ENCODE results near the gene FKBP1B.

The FKBP1B gene

DNA sequence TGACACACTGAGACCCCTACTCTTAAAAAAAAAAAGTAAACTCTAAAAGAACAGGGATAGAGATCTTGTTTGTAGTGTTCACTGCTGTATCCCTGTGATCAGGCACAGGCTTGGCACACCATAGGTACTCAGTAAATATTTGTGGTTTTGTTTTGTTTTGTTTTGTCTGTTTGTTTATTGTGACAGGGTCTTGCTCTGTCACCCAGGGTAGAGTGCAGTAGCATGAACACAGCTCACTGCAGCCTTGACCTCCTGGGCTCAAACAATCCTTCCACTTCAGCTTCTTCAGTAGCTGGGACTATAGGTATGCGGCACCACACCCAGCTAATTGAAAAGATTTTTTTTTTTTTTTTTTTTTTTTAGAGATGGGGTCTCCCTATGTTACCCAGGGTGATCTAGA, 3.4 kb downstream of the FKBP1B start:
- DNase-seq (ENCODE audit: low read depth), result no peak
- TF ChIP-seq, protein P1, sequence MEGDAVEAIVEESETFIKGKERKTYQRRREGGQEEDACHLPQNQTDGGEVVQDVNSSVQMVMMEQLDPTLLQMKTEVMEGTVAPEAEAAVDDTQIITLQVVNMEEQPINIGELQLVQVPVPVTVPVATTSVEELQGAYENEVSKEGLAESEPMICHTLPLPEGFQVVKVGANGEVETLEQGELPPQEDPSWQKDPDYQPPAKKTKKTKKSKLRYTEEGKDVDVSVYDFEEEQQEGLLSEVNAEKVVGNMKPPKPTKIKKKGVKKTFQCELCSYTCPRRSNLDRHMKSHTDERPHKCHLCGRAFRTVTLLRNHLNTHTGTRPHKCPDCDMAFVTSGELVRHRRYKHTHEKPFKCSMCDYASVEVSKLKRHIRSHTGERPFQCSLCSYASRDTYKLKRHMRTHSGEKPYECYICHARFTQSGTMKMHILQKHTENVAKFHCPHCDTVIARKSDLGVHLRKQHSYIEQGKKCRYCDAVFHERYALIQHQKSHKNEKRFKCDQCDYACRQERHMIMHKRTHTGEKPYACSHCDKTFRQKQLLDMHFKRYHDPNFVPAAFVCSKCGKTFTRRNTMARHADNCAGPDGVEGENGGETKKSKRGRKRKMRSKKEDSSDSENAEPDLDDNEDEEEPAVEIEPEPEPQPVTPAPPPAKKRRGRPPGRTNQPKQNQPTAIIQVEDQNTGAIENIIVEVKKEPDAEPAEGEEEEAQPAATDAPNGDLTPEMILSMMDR (conservative IDR thresholded peaks at IDR 0.05; ENCODE audit: low read length), result no peak
- H3K4me3 ChIP-seq (ENCODE audit: low read length), result no peak overlapping the region

DNA sequence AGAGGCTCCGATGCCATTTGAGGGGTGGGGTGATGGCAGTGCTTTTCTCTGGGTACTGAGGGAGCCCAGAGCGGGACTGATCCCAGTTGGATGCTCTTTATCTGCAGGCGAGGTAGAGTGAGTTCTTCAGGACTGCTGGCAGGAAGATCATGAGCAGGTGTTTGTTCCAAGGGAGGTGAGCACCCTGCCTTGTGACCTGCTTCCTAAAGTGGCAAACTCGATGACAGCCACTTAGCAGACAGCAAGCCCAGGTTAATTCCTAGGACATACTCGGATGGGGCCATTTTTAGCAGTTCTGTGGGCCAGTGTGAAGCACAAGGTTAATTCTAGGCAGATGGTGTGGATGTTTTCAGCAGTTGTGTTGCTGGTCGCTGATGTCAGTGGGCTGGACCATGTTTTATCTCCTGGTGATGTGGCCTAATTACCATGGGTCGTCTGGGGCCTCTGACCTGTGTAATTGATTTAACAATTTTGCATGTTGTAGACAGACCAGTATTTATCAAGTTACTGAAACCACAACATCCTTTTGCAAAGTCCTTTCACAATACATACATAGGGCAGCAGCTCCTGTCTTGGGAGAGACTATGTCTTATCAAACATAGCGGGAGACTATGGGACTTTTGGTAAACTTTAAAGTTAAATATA, 4.9 kb downstream of the FKBP1B start:
- DNase-seq (ENCODE audit: low read depth), result no peak
- TF ChIP-seq, protein P1 (conservative IDR thresholded peaks at IDR 0.05; ENCODE audit: low read length), result no peak
- no peak overlapping the region for H3K4me3 ChIP-seq (ENCODE audit: low read length)

DNA sequence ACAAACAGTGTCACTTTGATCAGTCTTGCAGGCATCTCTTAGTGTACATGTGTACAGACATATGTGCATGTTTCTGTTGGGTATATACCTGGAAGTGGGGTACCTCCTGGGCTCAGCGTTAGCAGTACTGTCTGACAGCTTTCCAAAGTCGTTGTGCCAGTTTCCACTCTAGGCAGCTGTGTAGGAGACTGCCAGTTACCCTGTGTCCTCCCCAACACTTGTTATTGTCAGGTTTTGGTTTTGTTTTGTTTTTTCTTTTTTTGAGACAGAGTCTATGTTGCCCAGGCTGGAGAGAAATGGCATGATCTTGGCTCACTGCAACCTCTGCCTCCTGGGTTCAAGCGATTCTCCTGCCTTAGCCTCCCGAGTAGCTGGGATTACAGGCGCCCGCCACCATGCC, 6.2 kb downstream of the FKBP1B start:
- DNase-seq (ENCODE audit: low read depth), result no peak
- TF ChIP-seq, protein P1 (conservative IDR thresholded peaks at IDR 0.05; ENCODE audit: low read length), result no peak
- no peak overlapping the region for H3K4me3 ChIP-seq (ENCODE audit: low read length)

DNA sequence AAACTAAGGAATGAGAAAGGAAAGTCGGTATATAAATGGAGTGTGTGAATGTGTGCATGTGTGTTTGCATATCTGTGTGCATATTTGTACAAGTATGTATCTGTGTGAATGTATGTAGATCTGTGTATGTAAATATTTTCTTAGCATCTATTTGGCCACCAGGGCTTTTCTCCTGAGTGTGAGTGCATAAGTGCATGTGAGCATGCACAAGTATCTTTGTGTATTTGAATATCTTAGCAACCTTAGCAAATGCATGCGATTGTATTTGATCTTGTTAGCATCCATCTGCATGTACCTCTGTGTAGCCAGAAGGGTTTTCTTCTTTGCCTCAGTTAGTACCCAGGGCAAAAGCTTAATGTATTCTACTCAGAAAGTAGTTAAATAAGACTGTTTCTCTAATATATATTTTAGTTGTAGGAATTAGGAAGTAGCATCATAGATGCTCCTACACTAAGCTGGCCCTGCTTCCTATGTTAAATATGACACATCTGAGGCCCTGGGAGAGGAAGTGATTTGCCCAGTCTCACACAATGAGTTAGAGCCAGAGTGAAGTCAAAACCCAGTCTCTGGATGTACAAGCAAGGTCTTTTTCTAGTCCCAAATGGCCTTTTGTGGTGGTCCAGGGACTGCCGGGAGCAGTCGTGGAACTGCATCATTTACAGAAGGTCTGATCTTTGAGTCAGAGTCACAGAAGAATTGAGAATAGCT, 9.2 kb downstream of the FKBP1B start:
- TF ChIP-seq, protein P1 (conservative IDR thresholded peaks at IDR 0.05; ENCODE audit: low read length), result no peak
- no peak overlapping the region for H3K4me3 ChIP-seq (ENCODE audit: low read length)
- DNase-seq (ENCODE audit: low read depth), result no peak

DNA sequence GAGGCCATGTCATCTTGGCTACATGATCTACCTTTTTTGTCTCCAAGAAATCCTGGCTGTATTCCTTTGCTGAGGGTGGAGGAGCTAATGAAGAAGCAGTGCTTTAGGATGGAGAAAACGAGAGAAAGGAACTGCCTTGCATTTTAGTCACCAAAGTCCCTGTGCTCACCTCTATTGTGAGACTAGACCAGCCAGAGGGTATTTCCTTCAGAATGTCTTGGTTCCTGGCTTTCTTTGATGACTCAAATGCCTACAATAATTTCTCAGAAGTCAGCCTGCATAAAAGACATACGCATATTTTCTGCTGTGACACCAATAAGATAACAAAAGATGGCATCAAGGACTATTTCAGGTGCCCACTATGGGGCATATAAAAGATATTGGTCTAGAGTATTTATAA, 15.8 kb downstream of the FKBP1B start:
- TF ChIP-seq, protein P1 (conservative IDR thresholded peaks at IDR 0.05; ENCODE audit: low read length), result no peak
- DNase-seq (ENCODE audit: low read depth), result no peak
- no peak overlapping the region for H3K4me3 ChIP-seq (ENCODE audit: low read length)

DNA sequence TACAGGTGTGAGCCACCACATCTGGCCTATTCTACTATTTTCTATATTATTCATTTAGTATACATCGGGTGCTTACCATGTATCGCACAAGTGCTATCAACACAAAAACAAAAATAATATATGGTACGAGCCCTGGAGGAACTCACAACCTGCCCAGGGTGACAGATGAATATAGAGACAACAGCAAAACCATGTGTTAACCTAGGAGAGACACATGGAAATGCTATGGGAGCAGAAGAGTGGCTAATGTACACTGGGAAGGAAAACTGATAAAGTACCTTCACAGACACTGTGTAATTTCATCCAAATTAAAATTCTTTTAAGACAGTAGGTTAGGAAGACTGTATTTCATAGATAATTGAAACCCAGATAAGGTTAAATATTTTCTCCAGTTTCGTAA, 22.7 kb downstream of the FKBP1B start:
- no peak for DNase-seq (ENCODE audit: low read depth)
- TF ChIP-seq, protein P1 (conservative IDR thresholded peaks at IDR 0.05; ENCODE audit: low read length), result no peak
- H3K4me3 ChIP-seq (ENCODE audit: low read length), result no peak overlapping the region

DNA sequence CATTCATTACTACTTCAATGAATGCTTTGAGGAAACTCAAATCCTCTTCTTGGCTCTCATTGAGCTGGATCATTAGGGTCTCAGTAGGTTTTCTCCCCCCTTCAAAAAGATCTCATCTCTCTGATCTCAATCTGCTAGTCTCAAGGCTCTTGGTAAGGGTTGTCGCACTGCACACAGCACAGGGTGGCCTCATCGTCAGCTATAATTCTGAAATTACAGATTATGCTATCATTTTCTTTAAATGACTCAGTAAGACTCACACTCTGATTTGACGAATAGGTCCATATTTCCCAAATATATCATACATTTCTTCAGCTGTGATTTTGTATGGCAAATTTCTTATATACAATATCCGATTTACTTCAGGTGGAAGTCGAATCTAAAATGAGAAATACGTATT, 24.3 kb downstream of the FKBP1B start:
- TF ChIP-seq, protein P1 (conservative IDR thresholded peaks at IDR 0.05; ENCODE audit: low read length), result no peak
- H3K4me3 ChIP-seq (ENCODE audit: low read length), result no peak overlapping the region
- DNase-seq (ENCODE audit: low read depth), result no peak

Measured in AG10803 (cell line).